ENCODE results near the gene NKAIN1.

The NKAIN1 gene

DNA sequence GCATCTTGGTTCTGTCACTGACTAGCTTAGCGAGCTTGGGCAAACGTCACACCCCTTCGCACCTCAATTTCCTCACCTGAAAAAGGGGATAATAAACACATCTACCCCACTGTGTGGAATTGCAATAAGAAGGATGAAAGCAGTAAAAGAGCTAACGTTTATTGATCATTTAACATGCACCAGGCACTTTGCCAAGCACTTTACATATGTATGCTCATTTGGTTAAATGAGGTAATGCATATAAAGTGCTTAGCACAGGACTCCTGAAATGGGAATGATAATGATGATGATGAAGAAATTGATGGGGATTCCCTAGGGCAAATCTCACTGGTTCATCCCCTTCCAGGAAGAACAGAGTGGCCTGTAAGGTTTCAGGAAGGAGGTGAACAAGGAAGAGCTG, 4.8 kb downstream of the NKAIN1 start:
- Histone ChIP-seq H3K27ac (ENCODE audit: low read length) (no peak overlapping the region), H3F3A (ENCODE audit: insufficient read depth, low read length) (no peaks in the 10 kb centered on the region), H3K4me3 (ENCODE audit: low read length) (no peak overlapping the region), H3K9me2 (replicated peaks; ENCODE audit: insufficient read depth, low read length) (no peaks in the 10 kb centered on the region), H3K9ac (ENCODE audit: low read length) (no peak overlapping the region), H3K79me2 (ENCODE audit: low read length) (no peaks in the 10 kb centered on the region), H3K4me1 (ENCODE audit: low read length) (no peaks in the 10 kb centered on the region), H3K4me2 (ENCODE audit: low read depth, low read length) (no peak overlapping the region), H4K20me1 (ENCODE audit: insufficient read depth, low read length) (no peaks in the 10 kb centered on the region), H3K36me3 (replicated peaks; ENCODE audit: insufficient read depth, low read length) (no peaks in the 10 kb centered on the region), H3K27me3 (replicated peaks; ENCODE audit: insufficient read depth, low read length) (peaks cover 26% of the 10 kb centered on the region), H2AFZ (ENCODE audit: low read length) (no peak overlapping the region), H3K9me3 (replicated peaks; ENCODE audit: insufficient read depth, low read length) (no peaks in the 10 kb centered on the region)
- no peak for TF ChIP-seq CTCF (IDR thresholded peaks at IDR 0.05; ENCODE audit: low read length)
- no peak for DNase-seq

DNA sequence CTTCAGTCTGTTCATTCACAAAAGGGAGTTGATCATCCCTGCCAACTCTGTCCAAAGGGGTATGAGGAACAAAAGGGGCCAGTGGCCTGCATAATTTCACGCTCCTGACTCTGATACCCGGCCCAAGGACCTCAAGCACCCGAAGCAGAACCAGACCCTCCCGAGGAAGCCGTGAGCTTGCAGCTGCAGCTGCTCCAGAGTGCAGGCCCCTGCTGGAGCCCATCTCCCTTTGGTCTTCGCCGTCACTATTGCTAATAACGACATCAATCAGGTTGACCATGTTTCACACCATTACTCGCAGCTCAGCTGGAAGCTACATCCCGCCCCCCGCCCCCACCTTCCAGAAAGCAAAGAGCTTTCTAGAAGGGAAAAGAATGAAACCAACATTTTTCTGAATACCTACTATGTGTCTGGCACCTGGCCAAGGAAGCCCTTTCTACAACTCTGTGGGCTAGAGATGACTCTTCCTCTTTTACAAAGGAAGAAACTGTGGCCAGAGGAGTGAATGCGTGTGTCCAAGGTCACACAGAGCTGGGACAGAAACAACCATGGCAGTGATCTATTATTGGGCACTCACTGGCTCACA, 5.5 kb downstream of the NKAIN1 start:
- Histone ChIP-seq H2AFZ (ENCODE audit: low read length) (no peak overlapping the region), H4K20me1 (ENCODE audit: insufficient read depth, low read length) (no peaks in the 10 kb centered on the region), H3K27ac (ENCODE audit: low read length) (no peak overlapping the region), H3K27me3 (replicated peaks; ENCODE audit: insufficient read depth, low read length) (peaks cover 25% of the 10 kb centered on the region), H3K9ac (ENCODE audit: low read length) (no peak overlapping the region), H3K79me2 (ENCODE audit: low read length) (no peaks in the 10 kb centered on the region), H3K4me2 (ENCODE audit: low read depth, low read length) (no peak overlapping the region), H3K9me2 (replicated peaks; ENCODE audit: insufficient read depth, low read length) (no peaks in the 10 kb centered on the region), H3F3A (ENCODE audit: insufficient read depth, low read length) (no peaks in the 10 kb centered on the region), H3K4me1 (ENCODE audit: low read length) (no peaks in the 10 kb centered on the region), H3K9me3 (replicated peaks; ENCODE audit: insufficient read depth, low read length) (no peaks in the 10 kb centered on the region), H3K36me3 (replicated peaks; ENCODE audit: insufficient read depth, low read length) (no peaks in the 10 kb centered on the region), H3K4me3 (ENCODE audit: low read length) (no peak overlapping the region)
- DNase-seq: no peak
- no peak for TF ChIP-seq EZH2 (optimal IDR thresholded peaks at IDR 0.05; ENCODE audit: low read depth, low read length)
- TF ChIP-seq CTCF (IDR thresholded peaks at IDR 0.05; ENCODE audit: low read length): no peak

- H4K20me1 ChIP-seq (ENCODE audit: insufficient read depth, low read length): no peaks in the 10 kb centered on the region
- no peak overlapping the region for H3K27ac ChIP-seq (ENCODE audit: low read length)
- DNase-seq: no peak
- H2AFZ ChIP-seq (ENCODE audit: low read length): no peak overlapping the region
- no peak overlapping the region for H3K4me3 ChIP-seq (ENCODE audit: low read length)
- no peak overlapping the region for H3K9ac ChIP-seq (ENCODE audit: low read length)
- TF ChIP-seq CTCF (IDR thresholded peaks at IDR 0.05; ENCODE audit: low read length): no peak
- TF ChIP-seq EZH2phosphoT487 (IDR thresholded peaks at IDR 0.05; ENCODE audit: low read length): no peak
- TF ChIP-seq EZH2 (optimal IDR thresholded peaks at IDR 0.05; ENCODE audit: low read depth, low read length): no peak
- no peak overlapping the region for H3K4me2 ChIP-seq (ENCODE audit: low read depth, low read length)
- H3F3A ChIP-seq (ENCODE audit: insufficient read depth, low read length): no peaks in the 10 kb centered on the region
- no peaks in the 10 kb centered on the region for H3K36me3 ChIP-seq (replicated peaks; ENCODE audit: insufficient read depth, low read length)
- H3K4me1 ChIP-seq (ENCODE audit: low read length): no peaks in the 10 kb centered on the region
- H3K9me2 ChIP-seq (replicated peaks; ENCODE audit: insufficient read depth, low read length): no peaks in the 10 kb centered on the region
- H3K27me3 ChIP-seq (replicated peaks; ENCODE audit: insufficient read depth, low read length): peaks cover 10% of the 10 kb centered on the region; the same call in 1 of the 2 replicates
- H3K79me2 ChIP-seq (ENCODE audit: low read length): no peaks in the 10 kb centered on the region
- H3K9me3 ChIP-seq (replicated peaks; ENCODE audit: insufficient read depth, low read length): no peaks in the 10 kb centered on the region
These were observed 7.0 kb downstream of the NKAIN1 start for GRCh38 chr1:31232689-31233088.
